Vagina (tissue), 2 donors: ENCODE results near the gene ADAMTS2.

Experiments
- POLR2A ChIP-seq, 2 donors: fragments of 450-650 bp; IDR thresholded peaks; one replicate each; pipeline ENCODE4 v1.6.1; 2017; ENCODE audit warnings: antibody characterized with exemption in 2 of 2, mild to moderate bottlenecking in 2 of 2, moderate library complexity in 2 of 2
- POLR2AphosphoS5 ChIP-seq, 2 donors: sonication (generic); formaldehyde crosslinking; IDR thresholded peaks; one replicate each; pipeline ENCODE4 v1.9.0; 2017; ENCODE audit warnings: antibody characterized with exemption in 2 of 2, mild to moderate bottlenecking in 2 of 2, low read depth in 1 of 2; ENCODE audit not compliant: insufficient read depth in 1 of 2
- TF ChIP-seq, protein P1 (sequence below), 3 experiments: fragments of 450-650 bp in 2 of 3; fragments of 200-600 bp in 1 of 3; sonication (generic) in 1 of 3; IDR thresholded peaks; one replicate each; pipeline ENCODE4 v1.5.1; 2017 to 2019; ENCODE audit warnings: antibody characterized with exemption in 3 of 3, mild to moderate bottlenecking in 2 of 3, moderate library complexity in 2 of 3

DNA sequence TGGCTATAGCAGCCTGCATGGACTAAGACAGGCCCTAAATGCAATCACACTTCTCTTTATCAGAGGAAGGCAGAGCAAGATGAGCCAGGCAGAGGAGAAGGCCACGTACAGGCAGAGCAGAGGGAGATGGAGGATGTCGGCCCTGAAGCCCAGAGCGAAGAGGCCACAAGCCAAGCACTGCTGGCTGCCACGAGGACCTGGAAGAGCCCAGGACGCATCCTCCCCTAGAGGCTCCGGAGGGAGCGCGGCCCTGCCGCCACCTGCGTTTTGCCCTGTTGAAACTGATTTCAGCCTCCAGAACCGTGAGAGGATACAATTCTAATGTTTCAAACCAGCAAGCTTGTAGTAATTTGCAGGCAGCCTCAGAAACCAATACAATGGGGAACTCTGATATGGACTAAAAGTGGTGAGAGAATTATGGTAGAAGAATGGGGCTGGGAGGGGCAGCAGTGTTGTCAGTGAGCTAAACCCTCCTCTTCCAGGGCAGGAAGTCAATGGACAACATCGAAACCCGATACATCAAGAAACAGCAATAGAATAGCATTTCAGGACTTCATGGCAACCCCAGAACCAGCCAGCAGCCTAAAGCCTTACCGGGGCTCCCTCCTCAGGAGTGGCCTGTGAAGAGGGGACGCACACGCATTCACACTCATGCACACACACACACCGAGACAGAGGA lies 32.6 kb downstream of the ADAMTS2 start:
- TF ChIP-seq POLR2AphosphoS5 (IDR thresholded peaks at IDR 0.05; ENCODE audit: insufficient read depth in 1 of 2, low read depth in 1 of 2) = no peak
- TF ChIP-seq POLR2A (IDR thresholded peaks at IDR 0.05) = no peak
- TF ChIP-seq, protein P1, sequence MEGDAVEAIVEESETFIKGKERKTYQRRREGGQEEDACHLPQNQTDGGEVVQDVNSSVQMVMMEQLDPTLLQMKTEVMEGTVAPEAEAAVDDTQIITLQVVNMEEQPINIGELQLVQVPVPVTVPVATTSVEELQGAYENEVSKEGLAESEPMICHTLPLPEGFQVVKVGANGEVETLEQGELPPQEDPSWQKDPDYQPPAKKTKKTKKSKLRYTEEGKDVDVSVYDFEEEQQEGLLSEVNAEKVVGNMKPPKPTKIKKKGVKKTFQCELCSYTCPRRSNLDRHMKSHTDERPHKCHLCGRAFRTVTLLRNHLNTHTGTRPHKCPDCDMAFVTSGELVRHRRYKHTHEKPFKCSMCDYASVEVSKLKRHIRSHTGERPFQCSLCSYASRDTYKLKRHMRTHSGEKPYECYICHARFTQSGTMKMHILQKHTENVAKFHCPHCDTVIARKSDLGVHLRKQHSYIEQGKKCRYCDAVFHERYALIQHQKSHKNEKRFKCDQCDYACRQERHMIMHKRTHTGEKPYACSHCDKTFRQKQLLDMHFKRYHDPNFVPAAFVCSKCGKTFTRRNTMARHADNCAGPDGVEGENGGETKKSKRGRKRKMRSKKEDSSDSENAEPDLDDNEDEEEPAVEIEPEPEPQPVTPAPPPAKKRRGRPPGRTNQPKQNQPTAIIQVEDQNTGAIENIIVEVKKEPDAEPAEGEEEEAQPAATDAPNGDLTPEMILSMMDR (IDR thresholded peaks at IDR 0.05) = no peak
